Activated T-helper 9 cell treated with anti-CD3 and anti-CD28 coated beads, Interleukin-2, amount 50 U/mL, for 16 hours (primary cell): Measurements from ENCODE around the gene NCAM1.

Source experiments
- DNase-seq: peaks from one replicate; pipeline ENCODE4 v3.0.0-alpha.2; 2020; ENCODE audit warnings: low read depth

The NCAM1 gene

DNA sequence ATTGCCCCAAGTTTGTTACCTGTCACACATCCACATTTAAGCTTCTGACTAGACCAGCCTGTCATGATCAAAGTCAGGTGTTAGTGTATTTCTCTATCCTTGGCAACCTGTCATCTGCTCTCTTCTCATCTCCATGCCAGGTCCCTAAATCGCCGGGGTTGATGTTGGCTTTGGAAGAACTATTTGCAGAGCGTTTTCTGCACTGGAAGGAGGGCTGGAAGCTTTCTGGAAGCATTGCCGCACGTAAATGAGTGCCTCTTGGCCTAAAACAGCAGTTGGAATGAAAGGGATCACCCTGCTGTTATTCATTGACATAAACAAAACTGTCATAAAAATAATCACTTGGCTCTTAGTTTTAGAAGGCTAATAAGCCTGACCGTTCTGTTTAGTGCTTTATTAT, 354.6 kb downstream of the NCAM1 start:
- no peak for DNase-seq

DNA sequence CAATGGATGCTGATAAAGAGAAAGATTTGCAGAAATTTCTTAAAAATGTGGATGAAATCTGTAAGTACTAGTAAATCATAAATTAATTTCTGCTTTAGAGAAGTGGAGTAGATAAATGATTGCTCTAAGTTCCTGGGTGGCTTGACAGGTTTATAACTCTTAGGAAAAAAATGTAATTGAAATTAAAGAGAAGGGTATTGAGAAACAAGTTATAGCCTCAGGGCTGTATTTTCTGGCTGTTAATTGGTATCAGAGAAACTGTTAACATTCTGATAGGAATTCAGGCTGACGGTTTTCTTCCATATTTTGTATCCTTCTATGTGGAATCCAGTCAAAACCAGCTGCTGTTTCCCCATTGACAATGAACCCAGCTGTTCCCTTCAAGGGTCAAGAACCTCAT, 355.0 kb downstream of the NCAM1 start:
- DNase-seq: no peak

DNA sequence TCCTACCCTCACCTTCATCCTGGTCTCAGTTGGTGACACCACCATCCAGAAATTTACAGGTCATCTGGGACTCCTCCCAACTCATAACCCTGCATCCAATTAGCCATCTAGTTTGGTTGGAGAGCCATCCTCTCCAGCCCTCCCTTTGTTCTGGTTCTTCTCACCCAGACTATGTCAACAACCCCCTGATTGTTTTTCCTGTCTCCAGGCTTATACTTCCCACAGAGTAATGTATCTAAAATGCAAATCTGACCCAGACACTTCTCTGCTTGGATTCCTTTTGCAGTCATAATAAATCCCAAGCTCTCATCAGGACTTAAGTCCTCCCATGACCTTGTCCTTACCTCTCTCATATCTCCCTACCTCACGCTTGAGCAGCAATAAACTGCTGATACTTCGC, 356.1 kb downstream of the NCAM1 start:
- DNase-seq: no peak

DNA sequence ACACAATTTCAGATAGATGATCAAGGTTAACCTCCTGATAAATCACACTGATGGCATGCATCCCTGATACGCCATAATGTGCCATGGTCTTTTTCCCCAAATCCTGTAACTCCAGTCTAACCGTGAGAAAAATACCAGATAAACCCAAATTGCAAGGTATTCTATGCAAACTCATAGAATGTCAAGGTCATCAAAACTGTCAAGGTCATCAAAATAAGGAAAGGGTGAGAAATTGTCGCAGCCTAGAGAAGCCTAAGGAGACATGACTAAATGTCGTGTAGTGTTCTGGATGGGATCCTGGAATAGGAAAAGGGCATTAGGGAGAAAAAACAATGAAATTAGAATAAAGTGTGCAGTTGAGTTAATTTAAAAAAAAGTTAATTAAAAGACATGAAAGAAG, 357.9 kb downstream of the NCAM1 start:
- no peak for DNase-seq

DNA sequence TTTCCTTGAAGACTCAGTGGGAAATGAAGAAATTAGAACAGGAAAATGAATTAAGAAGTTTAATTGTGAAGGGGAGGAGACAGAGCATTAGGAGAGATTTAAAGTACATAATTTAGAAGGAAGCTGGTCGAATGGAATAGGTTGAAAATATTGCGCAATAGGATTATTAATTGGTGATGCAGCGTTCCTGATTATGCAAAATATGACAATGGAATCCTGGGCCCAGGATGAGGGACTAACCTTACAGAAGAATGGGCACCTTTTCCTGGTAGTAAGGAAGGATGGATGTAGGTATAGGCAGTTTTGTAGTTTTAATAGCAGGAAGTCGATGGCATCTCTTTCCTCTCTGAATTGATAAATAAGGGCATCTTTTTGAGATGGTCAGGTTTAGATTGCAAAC, 360.9 kb downstream of the NCAM1 start:
- no peak for DNase-seq

DNA sequence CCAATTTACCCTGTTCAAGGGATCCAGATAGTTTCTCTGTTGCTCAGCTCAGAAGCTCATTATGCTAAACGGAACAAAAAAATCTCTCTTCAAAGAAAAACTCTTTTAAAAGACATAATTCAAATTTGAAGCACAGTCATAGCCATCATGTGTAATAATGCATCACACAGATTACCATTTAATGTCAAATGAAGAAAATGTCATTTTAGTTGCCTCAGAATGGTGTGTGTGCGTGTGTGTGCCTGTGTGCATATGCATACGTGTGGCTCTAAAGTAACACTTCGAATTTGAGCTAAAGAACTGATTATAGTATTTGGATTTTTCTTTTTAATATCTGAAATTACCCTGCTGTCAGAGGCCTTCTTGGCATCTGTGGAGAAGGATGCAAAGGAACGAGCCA, 363.0 kb downstream of the NCAM1 start:
- DNase-seq: no peak
